Right ventricle myocardium inferior (tissue), 1 donor: Measurements from ENCODE around the gene GFRA3. TPM values are rescaled to one million over a fixed set of nuclear protein-coding genes. Genes with fewer than 3 reads are reported as not detected.
"Not testable (repeated sequence)": the region's sequence is repeated elsewhere in the genome, so short reads cannot be mapped to it uniquely, and the experiment has no call there.

Experiments used
- ATAC-seq: fragments of 200-7000 bp; cut with Tn5 transposase; one replicate; pipeline ENCODE4 v1.9.1; 2020; ENCODE audit warnings: mild to moderate bottlenecking, moderate library complexity
- DNase-seq: peaks from one replicate; pipeline ENCODE4 v3.0.0; 2021; ENCODE audit errors: missing footprints
- intact Hi-C: fragments of 100-400 bp; cut with DNase I; formaldehyde crosslinking; loops from one replicate; pipeline ENCODE4 v1.11.0; 2022
- long read RNA-seq: library from polyadenylated mRNA; unstranded; transcript quantifications from one replicate; pipeline ENCODE4 v2.0.0, GENCODE V29; 2021
- total RNA-seq: library from RNA; stranded (reverse); fragmentation: NEBNext Ultra II Directional; extraction: Animal tissue kit (Norgen Biotek cat#: 25700); gene quantifications from one replicate; pipeline ENCODE4 v1.2.1, GENCODE V29; 2021
- donor health status: DM: no; HTN: yes; CAD: no; lungs with severe emphysema.

GFRA3 gene
- 1.4 TPM for total RNA-seq
- long read RNA-seq, partial matches to known transcripts, result 1 of 1 reads
- long read RNA-seq, other reads (novel, unspliced or antisense), result 0 of 1 reads

GRCh38 chr5:138274189-138274853, at the start of gene GFRA3:
TSS of gene GFRA3 (minus strand) at chr5:138274621. CDS start at chr5:138274424, 197 bp downstream.
- intact Hi-C loops, result no loop called here
- DNase-seq, result no peak
- peak; percentile 23 for ATAC-seq

GRCh38 chr5:138318211-138318610, 43.8 kb upstream of the GFRA3 start:
- ATAC-seq, DNase-seq, intact Hi-C loops: not testable (repeated sequence)

- intact Hi-C loops, result no loop called here
- ATAC-seq (no peak), DNase-seq (no peak)
Observed at GRCh38 chr5:138316355-138316754, 41.9 kb upstream of the GFRA3 start.

GRCh38 chr5:138315751-138316278, 41.4 kb upstream of the GFRA3 start:
- no peak for ATAC-seq
- DNase-seq, result no peak
- intact Hi-C loops, result no loop called here

DNA sequence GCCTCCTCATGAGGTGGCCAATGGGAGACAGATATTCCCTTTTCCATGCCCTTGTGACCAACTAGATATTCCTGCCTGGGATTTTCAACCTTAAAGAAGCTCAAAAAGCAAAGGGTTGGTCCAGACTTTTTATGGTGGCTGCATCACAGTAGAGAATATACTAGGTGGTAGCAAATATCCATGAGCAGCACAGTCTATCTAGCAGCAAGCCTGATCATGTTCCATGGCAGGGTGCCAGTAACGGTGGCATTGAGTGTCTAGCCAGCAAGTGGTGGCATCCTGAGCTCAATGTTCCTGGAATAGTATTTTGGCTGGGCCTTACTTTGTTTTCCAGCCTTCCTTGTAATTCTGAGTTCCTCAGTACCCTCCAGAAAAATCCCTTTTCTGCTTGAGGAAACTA, 31.4 kb upstream of the GFRA3 start:
- DNase-seq, result no peak
- intact Hi-C loops, result no loop called here
- peak; percentile 86 for ATAC-seq

DNA sequence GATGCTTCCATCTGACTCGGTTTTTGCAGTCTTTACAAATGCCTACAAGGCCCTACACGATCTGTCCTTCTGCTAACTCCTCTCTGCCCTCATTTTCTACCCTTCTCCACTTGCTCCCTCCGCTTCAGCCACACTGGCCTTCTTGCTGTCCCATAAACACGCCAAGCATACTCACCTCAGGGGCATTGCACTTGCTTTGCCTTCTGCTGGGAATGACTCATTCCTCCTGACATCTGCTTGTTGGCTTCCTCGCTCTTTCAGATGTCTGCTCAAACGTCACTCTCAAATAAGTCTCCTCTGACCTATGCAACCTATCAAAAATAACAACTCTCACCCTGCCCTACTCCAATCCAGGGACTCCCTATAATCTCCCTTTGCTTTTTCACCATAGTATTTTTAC, 29.0 kb upstream of the GFRA3 start:
- ATAC-seq (no peak), DNase-seq (no peak)
- intact Hi-C loops, result no loop called here

- ATAC-seq (no peak), DNase-seq (no peak)
- intact Hi-C loops, result no loop called here
Observed at GRCh38 chr5:138289296-138289695, 14.9 kb upstream of the GFRA3 start.

GRCh38 chr5:138287246-138287645, 12.8 kb upstream of the GFRA3 start:
- ATAC-seq (no peak), DNase-seq (no peak)
- intact Hi-C loops, result no loop called here

- intact Hi-C loops, result loop anchor here (1.0 kb wide), 1 partner anchor 60 kb away; no protein-coding TSS in a partner anchor
- ATAC-seq, result peak; percentile 79
- no peak for DNase-seq
Observed at GRCh38 chr5:138282920-138283742, 8.7 kb upstream of the GFRA3 start.

GRCh38 chr5:138280915-138281314, 6.5 kb upstream of the GFRA3 start:
- intact Hi-C loops, result no loop called here
- ATAC-seq (no peak), DNase-seq (no peak)

DNA sequence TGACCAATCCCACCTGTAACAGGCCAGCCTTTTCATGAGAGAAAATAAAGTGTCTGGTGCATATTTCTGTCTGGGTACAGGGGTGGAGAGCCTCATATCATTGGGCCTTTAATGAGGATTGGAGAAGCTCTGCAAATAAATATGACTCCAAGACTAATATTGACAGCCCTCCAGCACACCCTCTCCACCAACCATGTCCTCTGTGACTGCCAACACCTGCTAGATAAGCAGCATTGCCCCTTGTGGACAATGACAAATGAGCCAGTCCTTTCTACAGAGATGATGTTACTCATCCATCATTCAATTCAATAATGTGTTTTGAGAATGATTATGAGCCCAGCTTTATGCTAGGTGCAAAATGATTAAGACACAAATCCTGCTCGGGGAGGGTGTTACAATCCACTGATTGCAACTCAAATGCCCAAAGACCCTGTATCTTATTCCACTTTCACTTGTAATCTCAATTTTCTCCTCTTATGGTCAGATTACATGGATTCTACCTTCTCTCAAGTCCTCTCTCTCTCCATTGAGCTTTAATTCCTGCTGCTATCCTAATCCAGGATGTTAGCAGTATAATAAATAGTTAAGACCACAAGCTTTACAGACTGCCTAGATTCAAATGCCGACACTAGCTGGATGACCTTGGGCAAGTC, 2.1 kb upstream of the GFRA3 start:
- ATAC-seq (no peak), DNase-seq (no peak)
- intact Hi-C loops, result no loop called here

- ATAC-seq, result no peak
- intact Hi-C loops, result no loop called here
- DNase-seq, result no peak
Observed at GRCh38 chr5:138275895-138276294, 1.5 kb upstream of the GFRA3 start.

GRCh38 chr5:138275379-138275782, 960 bp upstream of the GFRA3 start:
- DNase-seq (no peak), ATAC-seq (no peak)
- intact Hi-C loops, result no loop called here

- intact Hi-C loops, result no loop called here
- no peak for ATAC-seq
- DNase-seq, result no peak
Observed at GRCh38 chr5:138273834-138274188, 610 bp downstream of the GFRA3 start.

DNA sequence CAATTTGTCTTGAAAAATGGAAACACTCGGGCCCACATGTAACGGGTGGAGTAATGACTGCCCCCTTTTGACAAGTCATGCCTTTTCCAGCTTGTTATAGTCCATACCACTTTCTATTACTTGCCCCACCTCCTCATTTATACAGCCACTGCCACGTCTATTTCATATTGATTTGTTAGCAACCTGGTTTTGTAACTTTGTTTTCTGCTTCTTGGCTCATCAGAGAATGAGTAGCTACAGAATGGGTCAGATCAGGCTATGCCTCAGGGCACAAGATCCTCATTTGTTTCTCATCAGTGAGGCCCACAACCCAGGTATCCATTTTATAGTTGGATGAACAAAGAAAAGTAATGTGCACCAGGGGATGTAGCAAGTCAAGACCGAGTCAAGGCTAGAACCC, 1.7 kb downstream of the GFRA3 start:
- DNase-seq (no peak), ATAC-seq (no peak)
- intact Hi-C loops, result no loop called here

GRCh38 chr5:138271281-138271680, 3.1 kb downstream of the GFRA3 start:
- DNase-seq (no peak), ATAC-seq (no peak)

DNA sequence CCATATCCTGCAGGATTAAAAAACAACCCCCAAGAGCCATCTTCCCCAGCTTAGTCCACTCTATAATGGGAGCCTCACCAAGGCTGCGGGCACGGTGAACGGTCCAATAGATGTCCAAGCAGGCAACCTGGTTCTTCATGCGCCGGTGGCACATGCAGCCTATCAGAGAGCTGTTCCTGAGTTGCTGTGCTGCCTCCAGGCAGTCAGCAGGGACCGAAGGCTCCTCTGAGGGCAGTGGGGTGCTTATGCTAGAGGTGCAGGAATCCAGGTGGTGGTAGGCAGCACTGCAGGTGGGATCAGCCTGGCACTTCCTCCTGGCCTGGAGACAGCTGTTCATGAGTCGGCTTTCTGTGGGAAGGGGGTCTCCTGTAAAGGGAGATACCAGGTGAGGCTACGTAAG, 10.2 kb downstream of the GFRA3 start:
- ATAC-seq, result no peak
- no peak for DNase-seq
- intact Hi-C loops, result no loop called here

More at GRCh38 chr5:138271281-138271680, 3.1 kb downstream of the GFRA3 start:
- intact Hi-C loops, result no loop called here

- no peak for ATAC-seq
- intact Hi-C loops, result no loop called here
- DNase-seq, result no peak
Observed at GRCh38 chr5:138263581-138263980, 10.8 kb downstream of the GFRA3 start.

- intact Hi-C loops, result no loop called here
- DNase-seq (no peak), ATAC-seq (no peak)
Observed at GRCh38 chr5:138258704-138259292, 15.6 kb downstream of the GFRA3 start.
